ENCODE results near the gene FGF6. TPM values are rescaled to one million over a fixed set of nuclear protein-coding genes. Genes with fewer than 3 reads are reported as not detected.
"Not testable (repeated sequence)": the region's sequence is repeated elsewhere in the genome, so short reads cannot be mapped to it uniquely, and the experiment has no call there.

The FGF6 gene
- total and polyA plus RNA-seq, 4 donors = not detected

- no peak for DNase-seq
- Histone ChIP-seq H3K27me3 (ENCODE audit: control insufficient read depth in 3 of 3, insufficient read depth in 3 of 3, low read length in 2 of 3) (peaks cover 0 to 42% (median 22%) of the 10 kb centered on the region in 3 donors), H3K27ac (ENCODE audit: low read depth in 1 of 2, low read length in 1 of 2) (no peak overlapping the region), H3K4me3 (no peak overlapping the region), H3K4me1 (ENCODE audit: control insufficient read depth in 5 of 5, insufficient read depth in 5 of 5, low read length in 5 of 5) (peaks cover 0 to 5% (median 0%) of the 10 kb centered on the region in 5 donors), H3K9ac (ENCODE audit: insufficient read depth in 1 of 2, low read length in 2 of 2) (no peak overlapping the region), H3K36me3 (ENCODE audit: control insufficient read depth in 4 of 4, insufficient read depth in 4 of 4, low read length in 4 of 4) (no peaks in the 10 kb centered on the region), H3K9me3 (ENCODE audit: control insufficient read depth in 4 of 4, insufficient read depth in 3 of 4, low read length in 3 of 4) (peaks cover 0 to 2% (median 0%) of the 10 kb centered on the region in 4 donors)
- ATAC-seq (ENCODE audit: insufficient read depth, low FRiP score) = no peak
- TF ChIP-seq CTCF (IDR thresholded peaks at IDR 0.05; ENCODE audit: control extremely low read depth, extremely low read depth) = no peak
- 77 to 84% methylated on average over 8 of the region's 8 CpGs for WGBS, 2 donors
These were observed 29.3 kb downstream of the FGF6 start for GRCh38 chr12:4416276-4416675.

DNA sequence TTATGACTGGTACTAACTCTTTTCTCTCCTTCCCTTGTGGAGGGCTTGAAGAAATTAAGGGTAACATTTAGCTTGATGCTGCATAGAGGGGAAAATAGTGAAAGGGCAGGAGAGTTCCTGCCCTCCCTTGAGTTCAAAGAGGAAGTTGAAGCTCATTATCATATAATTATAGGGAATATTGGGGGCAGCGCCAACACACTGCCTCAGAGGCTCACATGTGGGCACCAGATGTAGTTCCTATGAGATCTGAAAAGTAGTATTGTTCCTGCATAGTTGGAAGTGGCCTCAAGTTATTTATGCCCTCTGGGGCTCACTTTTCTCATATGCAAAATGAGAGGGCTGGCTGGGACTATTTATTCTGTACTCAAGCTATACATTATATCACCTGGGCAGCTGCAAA lies 33.1 kb downstream of the FGF6 start:
- no peak overlapping the region for H3K9ac ChIP-seq (ENCODE audit: insufficient read depth in 1 of 2, low read length in 2 of 2)
- no peaks in the 10 kb centered on the region for H3K36me3 ChIP-seq (ENCODE audit: control insufficient read depth in 4 of 4, insufficient read depth in 4 of 4, low read length in 4 of 4)
- H3K9me3 ChIP-seq (ENCODE audit: control insufficient read depth in 4 of 4, insufficient read depth in 3 of 4, low read length in 3 of 4) = peaks cover 0 to 2% (median 0%) of the 10 kb centered on the region in 4 donors
- H3K4me3 ChIP-seq = no peak overlapping the region
- H3K4me1 ChIP-seq (ENCODE audit: control insufficient read depth in 5 of 5, insufficient read depth in 5 of 5, low read length in 5 of 5) = peaks cover 0 to 5% (median 0%) of the 10 kb centered on the region in 5 donors
- no peak overlapping the region for H3K27ac ChIP-seq (ENCODE audit: low read depth in 1 of 2, low read length in 1 of 2)
- WGBS, 2 donors = 86% methylated on average over 1 of the region's 1 CpG
- peaks cover 0 to 24% (median 12%) of the 10 kb centered on the region in 3 donors for H3K27me3 ChIP-seq (ENCODE audit: control insufficient read depth in 3 of 3, insufficient read depth in 3 of 3, low read length in 2 of 3)
- ATAC-seq (ENCODE audit: insufficient read depth, low FRiP score) (no peak), DNase-seq (no peak)
- TF ChIP-seq CTCF (IDR thresholded peaks at IDR 0.05; ENCODE audit: control extremely low read depth, extremely low read depth) = no peak

- ATAC-seq (ENCODE audit: insufficient read depth, low FRiP score) (no peak), DNase-seq (no peak)
- no peak for TF ChIP-seq CTCF (IDR thresholded peaks at IDR 0.05; ENCODE audit: control extremely low read depth, extremely low read depth)
- Histone ChIP-seq H3K9ac (ENCODE audit: insufficient read depth in 1 of 2, low read length in 2 of 2) (no peak overlapping the region), H3K9me3 (ENCODE audit: control insufficient read depth in 4 of 4, insufficient read depth in 3 of 4, low read length in 3 of 4) (peaks cover 0 to 2% (median 0%) of the 10 kb centered on the region in 4 donors), H3K36me3 (ENCODE audit: control insufficient read depth in 4 of 4, insufficient read depth in 4 of 4, low read length in 4 of 4) (no peaks in the 10 kb centered on the region), H3K27me3 (ENCODE audit: control insufficient read depth in 3 of 3, insufficient read depth in 3 of 3, low read length in 2 of 3) (peaks cover 0 to 20% (median 11%) of the 10 kb centered on the region in 3 donors), H3K4me3 (no peak overlapping the region), H3K4me1 (ENCODE audit: control insufficient read depth in 5 of 5, insufficient read depth in 5 of 5, low read length in 5 of 5) (peaks cover 0 to 5% (median 0%) of the 10 kb centered on the region in 5 donors), H3K27ac (ENCODE audit: low read depth in 1 of 2, low read length in 1 of 2) (no peak overlapping the region)
- WGBS, 2 donors = 83 to 93% methylated on average over 3 of the region's 3 CpGs
These were observed 33.6 kb downstream of the FGF6 start for GRCh38 chr12:4412056-4412455.

DNA sequence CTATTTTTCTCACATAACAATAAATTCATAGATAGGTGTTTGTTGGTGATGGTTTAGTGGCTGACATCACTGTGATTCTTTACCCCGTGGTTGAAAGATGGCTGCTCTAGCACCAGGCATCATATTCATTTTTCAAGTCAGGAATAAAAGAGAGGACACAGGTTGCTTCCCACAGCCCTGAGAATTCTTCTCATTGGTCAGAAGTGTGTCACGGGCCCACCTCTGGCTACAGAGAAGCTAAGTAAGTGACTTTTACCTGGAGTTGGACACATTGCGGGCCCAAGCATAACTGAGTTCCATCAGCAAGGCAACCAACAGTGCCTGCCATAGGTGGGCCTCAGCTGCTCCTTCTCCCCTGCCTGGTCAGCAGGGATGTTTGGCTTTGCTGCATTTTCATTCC lies 38.5 kb downstream of the FGF6 start:
- Histone ChIP-seq H3K4me3 (no peak overlapping the region), H3K27me3 (ENCODE audit: control insufficient read depth in 3 of 3, insufficient read depth in 3 of 3, low read length in 2 of 3) (peaks cover 0 to 2% (median 0%) of the 10 kb centered on the region in 3 donors), H3K36me3 (ENCODE audit: control insufficient read depth in 4 of 4, insufficient read depth in 4 of 4, low read length in 4 of 4) (no peaks in the 10 kb centered on the region), H3K27ac (ENCODE audit: low read depth in 1 of 2, low read length in 1 of 2) (no peak overlapping the region), H3K9me3 (ENCODE audit: control insufficient read depth in 4 of 4, insufficient read depth in 3 of 4, low read length in 3 of 4) (peaks cover 0 to 7% (median 0%) of the 10 kb centered on the region in 4 donors), H3K9ac (ENCODE audit: insufficient read depth in 1 of 2, low read length in 2 of 2) (no peak overlapping the region), H3K4me1 (ENCODE audit: control insufficient read depth in 5 of 5, insufficient read depth in 5 of 5, low read length in 5 of 5) (no peaks in the 10 kb centered on the region)
- WGBS, 2 donors = 92 to 93% methylated on average over 3 of the region's 3 CpGs
- TF ChIP-seq CTCF (IDR thresholded peaks at IDR 0.05; ENCODE audit: control extremely low read depth, extremely low read depth) = no peak
- ATAC-seq (ENCODE audit: insufficient read depth, low FRiP score) (no peak), DNase-seq (no peak)

DNA sequence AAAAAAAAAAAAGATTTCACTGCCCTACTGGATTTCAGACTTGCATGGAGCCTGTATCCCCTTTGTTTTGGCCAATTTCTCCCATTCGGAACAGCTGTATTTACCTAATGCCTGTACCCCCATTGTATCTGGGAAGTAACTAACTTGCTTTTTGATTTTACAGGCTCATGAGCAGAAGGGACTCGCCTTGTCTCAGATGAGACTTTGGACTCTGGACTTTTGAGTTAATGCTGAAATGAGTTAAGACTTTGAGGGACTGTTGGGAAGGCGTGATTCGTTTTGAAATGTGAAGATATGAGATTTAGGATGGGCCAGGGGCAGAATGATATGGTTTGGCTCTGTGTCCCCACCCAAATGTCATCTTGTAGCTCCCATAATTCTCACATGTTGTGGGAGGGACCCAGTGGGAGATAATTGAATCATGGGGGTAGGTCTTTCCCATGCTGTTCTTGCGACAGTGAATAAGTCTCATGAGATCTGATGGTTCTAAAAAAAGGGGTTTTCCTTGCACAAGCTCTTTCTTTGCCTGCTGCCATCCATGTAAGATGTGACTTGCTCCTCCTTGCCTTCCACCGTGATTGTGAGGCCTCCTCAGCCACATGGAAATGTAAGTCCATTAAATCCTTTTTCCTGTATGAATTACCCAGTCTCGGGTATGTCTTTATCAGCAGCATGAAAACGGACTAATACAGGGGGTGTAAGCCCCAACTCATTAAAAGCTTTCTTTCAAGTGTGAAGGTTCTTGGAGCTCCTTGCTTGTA lies 40.6 kb downstream of the FGF6 start:
- H3K4me1 ChIP-seq (ENCODE audit: control insufficient read depth in 5 of 5, insufficient read depth in 5 of 5, low read length in 5 of 5); H3K27me3 ChIP-seq (ENCODE audit: control insufficient read depth in 3 of 3, insufficient read depth in 3 of 3, low read length in 2 of 3); H3K27ac ChIP-seq (ENCODE audit: low read depth in 1 of 2, low read length in 1 of 2); DNase-seq; H3K36me3 ChIP-seq (ENCODE audit: control insufficient read depth in 4 of 4, insufficient read depth in 4 of 4, low read length in 4 of 4); H3K4me3 ChIP-seq; H3K9me3 ChIP-seq (ENCODE audit: control insufficient read depth in 4 of 4, insufficient read depth in 3 of 4, low read length in 3 of 4); ATAC-seq (ENCODE audit: insufficient read depth, low FRiP score); H3K9ac ChIP-seq (ENCODE audit: insufficient read depth in 1 of 2, low read length in 2 of 2): not testable (repeated sequence)
- 91 to 96% methylated on average over 8 of the region's 8 CpGs for WGBS, 2 donors
